Smooth muscle cell (in vitro differentiated cells): ENCODE data around the gene TIA1. TPM values are rescaled to one million over a fixed set of nuclear protein-coding genes. Genes with fewer than 3 reads are reported as not detected.

Source experiments
- DNase-seq: peaks from one replicate; lab custom pipeline; 2025; ENCODE audit not compliant: unreplicated experiment; lab: John Stamatoyannopoulos, UW
- H2AFZ ChIP-seq: fragments of 200-600 bp; sonication (generic); 2 replicates; pipeline ENCODE4 v1.6.0; 2016; ENCODE audit warnings: antibody characterized with exemption, low read depth, mild to moderate bottlenecking
- H3F3A ChIP-seq: fragments of 200-600 bp; sonication (generic); 2 replicates; pipeline ENCODE4 v1.6.0; 2017; ENCODE audit warnings: antibody characterized with exemption, low read depth
- H3K27ac ChIP-seq: fragments of 200-600 bp; sonication (generic); 2 replicates; pipeline ENCODE4 v1.5.1; 2016; ENCODE audit warnings: low read depth, mild to moderate bottlenecking
- H3K27me3 ChIP-seq: fragments of 200-600 bp; sonication (generic); 2 replicates; pipeline ENCODE4 v1.6.1; 2016; ENCODE audit warnings: low read depth, mild to moderate bottlenecking
- H3K36me3 ChIP-seq: fragments of 200-600 bp; sonication (generic); 2 replicates; pipeline ENCODE4 v1.5.1; 2016; ENCODE audit warnings: low read depth
- H3K4me1 ChIP-seq: fragments of 200-600 bp; sonication (generic); 2 replicates; pipeline ENCODE4 v1.5.1; 2016; ENCODE audit warnings: low read depth
- H3K4me2 ChIP-seq: fragments of 200-600 bp; sonication (generic); 2 replicates; pipeline ENCODE4 v1.6.0; 2016; ENCODE audit warnings: mild to moderate bottlenecking
- H3K4me3 ChIP-seq: fragments of 200-600 bp; sonication (generic); 2 replicates; pipeline ENCODE4 v1.5.1; 2016; ENCODE audit warnings: mild to moderate bottlenecking
- H3K79me2 ChIP-seq: fragments of 200-600 bp; sonication (generic); 2 replicates; pipeline ENCODE4 v1.6.0; 2016; ENCODE audit warnings: low read depth, mild to moderate bottlenecking
- H3K9ac ChIP-seq: fragments of 200-600 bp; sonication (generic); 2 replicates; pipeline ENCODE4 v1.6.0; 2016; ENCODE audit warnings: low read depth
- H3K9me3 ChIP-seq: fragments of 200-600 bp; sonication (generic); replicated peaks from 2 replicates; pipeline ENCODE4 v1.5.1; 2016; ENCODE audit warnings: low read depth
- H4K20me1 ChIP-seq: fragments of 200-600 bp; sonication (generic); 2 replicates; pipeline ENCODE4 v1.6.0; 2016; ENCODE audit warnings: low read depth
- WGBS: methylation state at CpG from one replicate; pipeline ENCODE4 v1.1.7; 2016; ENCODE audit warnings: low lambda C conversion rate; 5-methylcytosine and 5-hydroxymethylcytosine counted together
- polyA plus RNA-seq: library from polyadenylated mRNA; unstranded; fragments of >200 nt; fragmentation: Nextera tagmentation; extraction: Ambion mirVana; gene quantifications from 2 replicates; pipeline ENCODE4 v1.2.1, GENCODE V29; 2016
- total RNA-seq: library from RNA; depleted of rRNA; stranded (reverse); fragments of >200 nt; gene quantifications from 2 replicates; pipeline ENCODE4 v1.2.3, GENCODE V29; 2014
- TF ChIP-seq, protein P1 (sequence below): fragments of 200-600 bp; sonication (generic); IDR thresholded peaks from 2 replicates; pipeline ENCODE4 v1.5.1; 2017; ENCODE audit warnings: borderline replicate concordance, mild to moderate bottlenecking, antibody characterized with exemption; ENCODE audit not compliant: insufficient read depth, poor library complexity, severe bottlenecking

Gene TIA1
- total and polyA plus RNA-seq, 2 experiments from 2014 or later, result 54.2 to 153 TPM

DNA sequence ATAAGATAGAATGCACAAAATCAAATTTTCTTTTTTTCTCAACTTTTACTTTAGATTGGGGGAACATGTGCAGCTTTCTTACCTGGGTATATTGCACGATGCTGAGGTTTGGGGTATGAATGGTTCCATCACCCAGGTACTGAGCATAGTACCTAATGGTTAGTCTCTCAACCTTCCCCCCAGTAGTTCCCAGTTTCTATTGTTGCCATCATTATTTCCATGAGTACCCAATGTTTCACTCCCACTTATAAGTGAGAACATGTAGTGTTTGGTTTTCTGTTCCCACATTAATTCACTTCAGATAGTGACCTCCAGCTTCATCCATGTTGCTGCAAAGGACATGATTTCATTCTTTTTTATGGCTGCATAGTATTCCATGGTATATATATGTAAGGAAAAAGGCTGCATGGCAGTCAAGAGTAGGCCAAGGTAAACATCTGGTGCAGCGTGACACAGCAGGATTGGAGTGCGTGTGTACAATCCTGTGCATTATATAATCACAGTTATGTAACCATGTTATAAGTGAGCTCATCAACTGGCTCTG lies 47.1 kb downstream of the TIA1 start:
- DNase-seq, result no peak
- H3K9ac ChIP-seq, result no peak overlapping the region
- H3K36me3 ChIP-seq, result no peaks in the 10 kb centered on the region
- no peaks in the 10 kb centered on the region for H3K27me3 ChIP-seq
- 95% methylated on average over 3 of the region's 3 CpGs for WGBS
- H4K20me1 ChIP-seq, result no peaks in the 10 kb centered on the region
- no peak overlapping the region for H3K4me2 ChIP-seq
- no peaks in the 10 kb centered on the region for H3K4me1 ChIP-seq
- H3F3A ChIP-seq, result no peaks in the 10 kb centered on the region
- TF ChIP-seq, protein P1, sequence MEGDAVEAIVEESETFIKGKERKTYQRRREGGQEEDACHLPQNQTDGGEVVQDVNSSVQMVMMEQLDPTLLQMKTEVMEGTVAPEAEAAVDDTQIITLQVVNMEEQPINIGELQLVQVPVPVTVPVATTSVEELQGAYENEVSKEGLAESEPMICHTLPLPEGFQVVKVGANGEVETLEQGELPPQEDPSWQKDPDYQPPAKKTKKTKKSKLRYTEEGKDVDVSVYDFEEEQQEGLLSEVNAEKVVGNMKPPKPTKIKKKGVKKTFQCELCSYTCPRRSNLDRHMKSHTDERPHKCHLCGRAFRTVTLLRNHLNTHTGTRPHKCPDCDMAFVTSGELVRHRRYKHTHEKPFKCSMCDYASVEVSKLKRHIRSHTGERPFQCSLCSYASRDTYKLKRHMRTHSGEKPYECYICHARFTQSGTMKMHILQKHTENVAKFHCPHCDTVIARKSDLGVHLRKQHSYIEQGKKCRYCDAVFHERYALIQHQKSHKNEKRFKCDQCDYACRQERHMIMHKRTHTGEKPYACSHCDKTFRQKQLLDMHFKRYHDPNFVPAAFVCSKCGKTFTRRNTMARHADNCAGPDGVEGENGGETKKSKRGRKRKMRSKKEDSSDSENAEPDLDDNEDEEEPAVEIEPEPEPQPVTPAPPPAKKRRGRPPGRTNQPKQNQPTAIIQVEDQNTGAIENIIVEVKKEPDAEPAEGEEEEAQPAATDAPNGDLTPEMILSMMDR, result no peak
- H3K27ac ChIP-seq, result no peak overlapping the region
- no peak overlapping the region for H2AFZ ChIP-seq
- no peaks in the 10 kb centered on the region for H3K79me2 ChIP-seq
- H3K4me3 ChIP-seq, result no peak overlapping the region
- H3K9me3 ChIP-seq, result no peaks in the 10 kb centered on the region

- Histone ChIP-seq H3K79me2 (no peaks in the 10 kb centered on the region), H3K9me3 (no peaks in the 10 kb centered on the region), H3K36me3 (no peaks in the 10 kb centered on the region), H3K27me3 (no peaks in the 10 kb centered on the region), H3K9ac (no peak overlapping the region), H3K4me2 (no peak overlapping the region), H4K20me1 (no peaks in the 10 kb centered on the region), H2AFZ (no peak overlapping the region), H3F3A (no peaks in the 10 kb centered on the region), H3K4me3 (no peak overlapping the region), H3K4me1 (no peaks in the 10 kb centered on the region), H3K27ac (no peak overlapping the region)
- no peak for DNase-seq
- 76% methylated on average over 4 of the region's 4 CpGs for WGBS
- TF ChIP-seq, protein P1, result no peak
Measured at GRCh38 chr2:70199320-70199864, 49.0 kb downstream of the TIA1 start.

DNA sequence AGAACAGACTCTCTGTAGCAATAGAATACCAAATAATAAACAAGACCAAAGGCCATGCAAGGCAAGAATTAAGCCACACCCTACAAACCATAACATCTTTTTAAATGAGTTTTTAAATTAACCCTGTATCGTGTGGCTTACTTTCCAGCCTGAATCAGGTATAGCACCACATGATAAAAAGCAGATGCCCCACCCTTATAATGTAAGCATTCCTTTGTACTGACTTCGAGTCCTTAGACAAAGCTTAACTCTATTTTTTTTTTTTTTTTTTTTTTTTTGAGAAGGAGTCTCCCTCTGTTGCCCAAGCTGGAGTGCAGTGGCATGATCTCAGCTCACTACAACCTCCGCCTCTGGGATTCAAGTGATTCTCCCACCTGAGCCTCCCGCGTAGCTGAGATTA lies 55.9 kb downstream of the TIA1 start:
- 88% methylated on average over 5 of the region's 5 CpGs for WGBS
- DNase-seq, result no peak
- Histone ChIP-seq H3K36me3 (no peaks in the 10 kb centered on the region), H3K27me3 (no peaks in the 10 kb centered on the region), H4K20me1 (no peaks in the 10 kb centered on the region), H3K4me1 (peaks cover 5% of the 10 kb centered on the region), H3K4me3 (no peak overlapping the region), H3K9me3 (no peaks in the 10 kb centered on the region), H3K79me2 (no peaks in the 10 kb centered on the region), H2AFZ (no peak overlapping the region), H3K9ac (no peak overlapping the region), H3K27ac (no peak overlapping the region), H3K4me2 (no peak overlapping the region), H3F3A (no peaks in the 10 kb centered on the region)
- TF ChIP-seq, protein P1, result no peak

- TF ChIP-seq, protein P1, result no peak
- Histone ChIP-seq H3K4me3 (peak overlapping the region; percentile 66), H3K4me1 (peaks cover 5% of the 10 kb centered on the region), H3K9me3 (no peaks in the 10 kb centered on the region), H2AFZ (peak overlapping the region; percentile 56), H4K20me1 (no peaks in the 10 kb centered on the region), H3K27me3 (no peaks in the 10 kb centered on the region), H3K9ac (no peak overlapping the region), H3K27ac (peak overlapping the region; percentile 84), H3K79me2 (no peaks in the 10 kb centered on the region), H3K4me2 (peak overlapping the region; percentile 85), H3K36me3 (no peaks in the 10 kb centered on the region), H3F3A (no peaks in the 10 kb centered on the region)
- no peak for DNase-seq
- 74% methylated on average over 13 of the region's 13 CpGs for WGBS
Measured at GRCh38 chr2:70191244-70191735, 57.1 kb downstream of the TIA1 start.
